Rectal smooth muscle tissue (tissue), 1 donor: ENCODE data around the gene CAMSAP2.

Experiments used
- H3K27ac ChIP-seq: one replicate; pipeline ENCODE4 v1.7.0; 2013; ENCODE audit warnings: low read depth, low read length, inconsistent platforms
- H3K27me3 ChIP-seq: one replicate; pipeline ENCODE4 v1.7.0; 2013; ENCODE audit warnings: low read length; ENCODE audit not compliant: control insufficient read depth, insufficient read depth
- H3K36me3 ChIP-seq: one replicate; pipeline ENCODE4 v1.7.0; 2013; ENCODE audit warnings: low read length; ENCODE audit not compliant: control insufficient read depth, insufficient read depth
- H3K4me1 ChIP-seq: one replicate; pipeline ENCODE4 v1.7.0; 2013; ENCODE audit warnings: low read length; ENCODE audit not compliant: control insufficient read depth, insufficient read depth
- H3K4me3 ChIP-seq: one replicate; pipeline ENCODE4 v1.7.0; 2013; ENCODE audit warnings: low read length
- H3K9ac ChIP-seq: one replicate; pipeline ENCODE4 v1.7.0; 2013; ENCODE audit warnings: low read length

Gene CAMSAP2

GRCh38 chr1:200838676-200839445 lies 100.2 kb downstream of the CAMSAP2 start:
- no peak overlapping the region for H3K9ac ChIP-seq
- no peaks in the 10 kb centered on the region for H3K4me1 ChIP-seq
- no peaks in the 10 kb centered on the region for H3K27me3 ChIP-seq
- no peak overlapping the region for H3K27ac ChIP-seq
- no peak overlapping the region for H3K4me3 ChIP-seq
- no peaks in the 10 kb centered on the region for H3K36me3 ChIP-seq

- H3K4me3 ChIP-seq = no peak overlapping the region
Observed at GRCh38 chr1:200845360-200845759, 106.7 kb downstream of the CAMSAP2 start.

GRCh38 chr1:200846398-200846797 lies 107.7 kb downstream of the CAMSAP2 start:
- H3K4me1 ChIP-seq = no peaks in the 10 kb centered on the region
- no peak overlapping the region for H3K27ac ChIP-seq
- H3K36me3 ChIP-seq = peaks cover 14% of the 10 kb centered on the region
- no peak overlapping the region for H3K4me3 ChIP-seq
- no peaks in the 10 kb centered on the region for H3K27me3 ChIP-seq
- no peak overlapping the region for H3K9ac ChIP-seq

More at GRCh38 chr1:200845360-200845759, 106.7 kb downstream of the CAMSAP2 start:
- Histone ChIP-seq H3K27me3 (no peaks in the 10 kb centered on the region), H3K4me1 (no peaks in the 10 kb centered on the region), H3K9ac (no peak overlapping the region), H3K27ac (no peak overlapping the region), H3K36me3 (peaks cover 12% of the 10 kb centered on the region)

GRCh38 chr1:200849430-200849829 lies 110.7 kb downstream of the CAMSAP2 start:
- Histone ChIP-seq H3K9ac (no peak overlapping the region), H3K4me3 (no peak overlapping the region), H3K27me3 (no peaks in the 10 kb centered on the region), H3K27ac (no peak overlapping the region), H3K36me3 (peaks cover 14% of the 10 kb centered on the region), H3K4me1 (no peaks in the 10 kb centered on the region)

GRCh38 chr1:200850554-200850953 lies 111.9 kb downstream of the CAMSAP2 start:
- Histone ChIP-seq H3K4me1 (no peaks in the 10 kb centered on the region), H3K27me3 (no peaks in the 10 kb centered on the region), H3K27ac (no peak overlapping the region), H3K9ac (no peak overlapping the region), H3K4me3 (no peak overlapping the region), H3K36me3 (peaks cover 14% of the 10 kb centered on the region)

DNA sequence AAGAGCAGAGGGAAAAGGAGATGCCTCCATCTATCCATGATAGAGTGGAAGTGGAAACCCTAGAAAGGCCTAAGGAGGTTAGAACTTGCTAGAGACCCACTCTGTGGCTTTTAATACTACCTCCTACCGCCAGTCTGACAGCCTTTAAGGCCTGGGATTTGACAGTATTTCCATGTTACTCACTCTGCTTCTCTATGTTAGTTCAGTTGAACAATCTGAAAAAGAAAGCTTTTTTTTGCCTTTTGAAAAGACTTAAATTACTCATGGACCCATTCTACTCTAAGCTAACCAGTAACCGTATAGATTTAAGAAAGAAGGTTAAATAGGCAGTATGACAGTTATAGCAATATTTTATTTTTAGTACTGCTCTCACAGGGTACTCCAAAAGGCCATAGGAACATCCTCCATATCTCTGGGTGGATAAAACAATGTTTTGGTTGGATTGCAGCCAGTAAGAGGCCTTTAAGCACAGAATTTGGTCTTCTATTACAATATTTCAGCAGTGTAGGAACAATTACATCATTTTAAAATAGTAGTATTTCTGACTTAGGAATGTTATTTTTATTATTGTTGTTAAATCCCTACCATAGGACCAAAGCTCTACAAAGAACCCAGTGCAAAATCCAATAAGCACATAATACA lies 118.1 kb downstream of the CAMSAP2 start:
- no peak overlapping the region for H3K9ac ChIP-seq
- H3K27ac ChIP-seq = no peak overlapping the region
- no peaks in the 10 kb centered on the region for H3K4me1 ChIP-seq
- no peaks in the 10 kb centered on the region for H3K27me3 ChIP-seq
- peaks cover 7% of the 10 kb centered on the region for H3K36me3 ChIP-seq
- no peak overlapping the region for H3K4me3 ChIP-seq

DNA sequence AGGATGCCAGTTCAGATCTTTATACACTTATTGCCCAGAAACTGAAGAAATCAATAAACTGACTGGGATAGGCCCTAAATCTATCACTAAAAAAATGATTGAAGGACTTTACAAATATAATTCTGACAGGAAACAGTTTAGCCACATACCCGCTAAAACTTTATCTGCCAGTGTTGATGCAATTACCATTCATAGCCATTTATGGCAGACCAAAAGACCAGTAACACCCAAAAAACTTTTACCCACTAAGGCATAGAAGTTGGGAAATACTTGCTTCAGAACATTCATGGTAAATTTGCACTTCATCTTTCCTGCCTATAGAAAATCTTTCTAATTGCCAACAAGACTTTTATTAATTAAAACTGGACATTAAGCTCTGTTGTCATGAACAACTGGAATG lies 119.1 kb downstream of the CAMSAP2 start:
- Histone ChIP-seq H3K9ac (no peak overlapping the region), H3K4me1 (no peaks in the 10 kb centered on the region), H3K27me3 (no peaks in the 10 kb centered on the region), H3K36me3 (peaks cover 7% of the 10 kb centered on the region), H3K27ac (no peak overlapping the region), H3K4me3 (no peak overlapping the region)

DNA sequence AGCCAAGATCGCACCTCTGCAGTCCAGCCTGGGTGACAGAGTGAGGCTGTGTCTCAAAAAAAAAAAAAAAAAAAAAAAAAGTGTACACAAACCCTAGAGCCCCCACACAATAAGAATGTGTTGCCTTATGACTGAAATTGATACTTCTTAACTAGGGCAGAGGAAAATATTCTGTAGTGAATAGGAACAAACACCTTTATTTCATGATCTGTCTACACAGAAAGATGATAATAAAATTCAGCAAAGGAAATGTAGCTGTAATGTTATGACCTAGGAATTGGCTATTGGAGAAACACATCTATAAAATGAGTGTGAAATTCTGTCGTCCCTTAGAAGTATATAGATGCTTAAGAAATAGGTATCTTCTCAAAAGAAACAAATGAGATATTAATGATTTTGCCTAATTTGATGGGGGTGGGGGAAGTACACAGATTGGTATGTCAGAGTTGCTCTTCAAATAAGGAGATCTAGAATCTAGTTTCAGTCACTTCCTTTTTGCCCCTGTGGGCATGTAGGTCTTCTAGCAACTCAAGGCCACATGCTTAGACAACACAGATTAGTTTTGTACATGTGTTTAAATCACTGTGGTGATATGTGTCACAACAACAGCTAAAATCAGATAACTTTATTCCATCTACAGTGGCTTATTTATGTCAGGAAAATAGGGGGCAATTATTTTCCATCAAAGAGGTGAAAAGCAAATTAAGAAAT lies 123.4 kb downstream of the CAMSAP2 start:
- Histone ChIP-seq H3K36me3 (no peaks in the 10 kb centered on the region), H3K27me3 (no peaks in the 10 kb centered on the region), H3K4me1 (no peaks in the 10 kb centered on the region), H3K27ac (no peak overlapping the region), H3K4me3 (no peak overlapping the region), H3K9ac (no peak overlapping the region)

- no peak overlapping the region for H3K4me3 ChIP-seq
- H3K9ac ChIP-seq = no peak overlapping the region
- no peaks in the 10 kb centered on the region for H3K36me3 ChIP-seq
- H3K4me1 ChIP-seq = no peaks in the 10 kb centered on the region
- no peak overlapping the region for H3K27ac ChIP-seq
- no peaks in the 10 kb centered on the region for H3K27me3 ChIP-seq
Observed at GRCh38 chr1:200862713-200863415, 124.2 kb downstream of the CAMSAP2 start.

DNA sequence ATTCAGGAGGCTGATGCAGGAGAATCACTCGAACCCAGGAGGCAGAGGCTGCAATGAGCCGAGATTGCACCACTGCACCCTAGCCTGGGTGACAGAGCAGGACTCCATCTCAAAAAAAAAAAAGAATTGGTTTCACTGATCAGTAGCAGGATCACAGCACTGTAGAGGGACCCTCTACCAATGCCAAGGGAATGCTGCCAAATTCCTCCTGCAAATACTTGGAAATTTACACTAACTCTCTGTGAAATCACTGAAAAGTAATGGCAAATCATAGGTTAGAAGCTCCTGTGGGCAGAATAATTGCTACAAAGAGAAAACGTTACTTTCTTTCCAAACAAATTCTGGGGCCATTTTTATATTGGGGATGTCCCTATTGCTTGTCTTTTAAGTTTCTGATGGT lies 127.4 kb downstream of the CAMSAP2 start:
- H3K36me3 ChIP-seq = no peaks in the 10 kb centered on the region
- no peak overlapping the region for H3K9ac ChIP-seq
- no peaks in the 10 kb centered on the region for H3K4me1 ChIP-seq
- H3K27ac ChIP-seq = no peak overlapping the region
- H3K4me3 ChIP-seq = no peak overlapping the region
- no peaks in the 10 kb centered on the region for H3K27me3 ChIP-seq

GRCh38 chr1:200866521-200866920 lies 127.8 kb downstream of the CAMSAP2 start:
- H3K27me3 ChIP-seq = no peaks in the 10 kb centered on the region
- H3K4me3 ChIP-seq = no peak overlapping the region
- H3K27ac ChIP-seq = no peak overlapping the region
- no peaks in the 10 kb centered on the region for H3K4me1 ChIP-seq
- no peaks in the 10 kb centered on the region for H3K36me3 ChIP-seq
- no peak overlapping the region for H3K9ac ChIP-seq
